HG03045 (cell line): Measurements from ENCODE around the gene RHOBTB3.
"Not testable (repeated sequence)": the region's sequence is repeated elsewhere in the genome, so short reads cannot be mapped to it uniquely, and the experiment has no call there.

ENCODE experiments used
- ATAC-seq: cut with Tn5 transposase; IDR thresholded peaks from one replicate; pipeline ENCODE4 v1.9.1; 2021; ENCODE audit warnings: mild to moderate bottlenecking, moderate library complexity; ENCODE audit not compliant: unreplicated experiment

Gene RHOBTB3

GRCh38 chr5:95730730-95731570, at the start of gene RHOBTB3:
Gene RHOBTB3 (plus strand): TSS chr5:95731336. CDS start chr5:95731683, 347 bp downstream.
- ATAC-seq, result peak; percentile 43

- ATAC-seq, result no peak
Measured at GRCh38 chr5:95682891-95683290, 48.2 kb upstream of the RHOBTB3 start, which contains the start of gene SPATA9. Gene SPATA9 (minus strand): TSS chr5:95682991. CDS start chr5:95682854, 137 bp downstream.

- no peak for ATAC-seq
Measured at GRCh38 chr5:95684361-95684760, 46.8 kb upstream of the RHOBTB3 start.

GRCh38 chr5:95686651-95687050, 44.5 kb upstream of the RHOBTB3 start:
- ATAC-seq, result no peak

GRCh38 chr5:95689680-95690079, 41.5 kb upstream of the RHOBTB3 start:
- no peak for ATAC-seq

- no peak for ATAC-seq
Measured at GRCh38 chr5:95690333-95690732, 40.8 kb upstream of the RHOBTB3 start.

- no peak for ATAC-seq
Measured at GRCh38 chr5:95697781-95698681, 33.1 kb upstream of the RHOBTB3 start.

GRCh38 chr5:95699337-95699736, 31.8 kb upstream of the RHOBTB3 start:
- ATAC-seq, result no peak

GRCh38 chr5:95701074-95701473, 30.1 kb upstream of the RHOBTB3 start:
- no peak for ATAC-seq

GRCh38 chr5:95704150-95704549, 27.0 kb upstream of the RHOBTB3 start:
- no peak for ATAC-seq

- ATAC-seq, result not testable (repeated sequence)
Measured at GRCh38 chr5:95706196-95706595, 24.9 kb upstream of the RHOBTB3 start.

GRCh38 chr5:95707055-95707454, 24.1 kb upstream of the RHOBTB3 start:
- ATAC-seq, result no peak

- not testable (repeated sequence) for ATAC-seq
Measured at GRCh38 chr5:95707534-95708188, 23.5 kb upstream of the RHOBTB3 start.

- ATAC-seq, result no peak
Measured at GRCh38 chr5:95708876-95709275, 22.3 kb upstream of the RHOBTB3 start.

GRCh38 chr5:95709967-95710650, 21.0 kb upstream of the RHOBTB3 start:
- ATAC-seq, result no peak

- not testable (repeated sequence) for ATAC-seq
Measured at GRCh38 chr5:95710651-95711500, 20.3 kb upstream of the RHOBTB3 start.

- ATAC-seq, result no peak
Measured at GRCh38 chr5:95711501-95712346, 19.4 kb upstream of the RHOBTB3 start.

- ATAC-seq, result no peak
Measured at GRCh38 chr5:95712347-95712958, 18.7 kb upstream of the RHOBTB3 start.
